MCF 10A (cell line): ENCODE measurements around the gene TMEM163. TPM values are rescaled to one million over a fixed set of nuclear protein-coding genes. Genes with fewer than 3 reads are reported as not detected.

Source experiments
- BruUV-seq: library from RNA; stranded (reverse); fragments of 400-500 nt; replicated peaks from 2 replicates; lab custom pipeline; 2021; lab: Mats Ljungman, UMichigan
- CTCF ChIA-PET: fragments of 300-600 bp; sonication (Branson Sonifier 250); formaldehyde crosslinking; extraction: SDS; loops from one replicate; lab custom pipeline; 2021; ENCODE audit warnings: antibody characterized with exemption, inconsistent platforms; lab: Yijun Ruan, JAX
- POLR2A ChIA-PET: fragments of 300-600, 350-650 bp; sonication (Branson Sonifier 250); formaldehyde crosslinking; extraction: SDS; loops from one replicate; lab custom pipeline; 2020; ENCODE audit warnings: antibody characterized with exemption, inconsistent platforms; lab: Yijun Ruan, JAX
- DNase-seq: peaks from one replicate; pipeline ENCODE4 v3.0.0-alpha.2; 2018; ENCODE audit not compliant: unreplicated experiment
- H3K27ac Mint-ChIP-seq: one replicate; pipeline ENCODE4 v1.8.0; 2022; ENCODE audit warnings: mild to moderate bottlenecking, low read depth, mixed read lengths; ENCODE audit not compliant: unreplicated experiment
- H3K27me3 Mint-ChIP-seq: one replicate; pipeline ENCODE4 v1.8.0; 2022; ENCODE audit warnings: mixed read lengths; ENCODE audit not compliant: insufficient read depth, unreplicated experiment
- H3K36me3 Mint-ChIP-seq: one replicate; pipeline ENCODE4 v1.8.0; 2022; ENCODE audit warnings: mild to moderate bottlenecking, moderate library complexity, mixed read lengths; ENCODE audit not compliant: insufficient read depth, unreplicated experiment
- H3K4me1 Mint-ChIP-seq: one replicate; pipeline ENCODE4 v1.8.0; 2022; ENCODE audit warnings: mixed read lengths; ENCODE audit not compliant: insufficient read depth, unreplicated experiment
- H3K4me3 Mint-ChIP-seq: one replicate; pipeline ENCODE4 v1.8.0; 2022; ENCODE audit warnings: mild to moderate bottlenecking, moderate library complexity, mixed read lengths; ENCODE audit not compliant: unreplicated experiment
- H3K9me3 Mint-ChIP-seq: one replicate; pipeline ENCODE4 v1.8.0; 2022; ENCODE audit warnings: mixed read lengths; ENCODE audit not compliant: unreplicated experiment
- CTCF ChIP-seq: fragments of 200-600 bp; IDR thresholded peaks from one replicate; pipeline ENCODE4 v1.8.0; 2022; ENCODE audit warnings: antibody characterized with exemption, mild to moderate bottlenecking; ENCODE audit not compliant: unreplicated experiment
- intact Hi-C: fragments of 100-400 bp; cut with micrococcal nuclease; formaldehyde crosslinking; loops from 2 replicates; pipeline ENCODE4 v1.14.1; 2022
- total RNA-seq: library from RNA; stranded (reverse); gene quantifications from 2 replicates; pipeline ENCODE4 v1.2.3, GENCODE V29; 2022

The TMEM163 gene
- total RNA-seq, 1 experiment from 2014 or later: not detected

DNA sequence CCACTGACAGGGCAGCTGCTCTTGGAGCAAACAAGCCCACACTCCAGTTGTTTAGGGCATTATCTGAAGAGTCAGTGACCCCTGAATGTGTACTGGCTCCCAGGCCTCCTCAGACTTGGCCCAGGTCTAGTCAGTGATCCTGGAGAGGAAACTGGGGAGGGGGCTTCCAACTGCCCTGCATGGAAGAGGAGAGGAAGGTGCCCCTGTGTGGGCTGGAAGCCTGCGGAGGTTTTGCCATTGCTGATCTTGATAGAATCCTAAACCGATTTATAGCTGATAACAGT, 267.5 kb downstream of the TMEM163 start:
- BruUV-seq: no TSS peak
- no peak overlapping the region for H3K4me3 Mint-ChIP-seq
- H3K27ac Mint-ChIP-seq: no peak overlapping the region
- TF ChIP-seq CTCF: no peak
- POLR2A ChIA-PET: interaction anchor here (1.3 kb wide), 1 partner anchor 63 kb away, joined by 3 read pairs; no protein-coding TSS in a partner anchor
- peaks cover 23% of the 10 kb centered on the region for H3K36me3 Mint-ChIP-seq
- CTCF ChIA-PET: interaction anchor here (0.5 to 6.4 kb wide), 86 partner anchors 9 to 1240 kb away, joined by 3 to 105 read pairs (median 5); no protein-coding TSS in a partner anchor
- no peaks in the 10 kb centered on the region for H3K27me3 Mint-ChIP-seq
- DNase-seq: no peak
- H3K9me3 Mint-ChIP-seq: no peaks in the 10 kb centered on the region
- intact Hi-C loops: loop anchor here (1.0 kb wide), 3 partner anchors 75 to 565 kb away; no protein-coding TSS in a partner anchor
- peaks cover 5% of the 10 kb centered on the region for H3K4me1 Mint-ChIP-seq

DNA sequence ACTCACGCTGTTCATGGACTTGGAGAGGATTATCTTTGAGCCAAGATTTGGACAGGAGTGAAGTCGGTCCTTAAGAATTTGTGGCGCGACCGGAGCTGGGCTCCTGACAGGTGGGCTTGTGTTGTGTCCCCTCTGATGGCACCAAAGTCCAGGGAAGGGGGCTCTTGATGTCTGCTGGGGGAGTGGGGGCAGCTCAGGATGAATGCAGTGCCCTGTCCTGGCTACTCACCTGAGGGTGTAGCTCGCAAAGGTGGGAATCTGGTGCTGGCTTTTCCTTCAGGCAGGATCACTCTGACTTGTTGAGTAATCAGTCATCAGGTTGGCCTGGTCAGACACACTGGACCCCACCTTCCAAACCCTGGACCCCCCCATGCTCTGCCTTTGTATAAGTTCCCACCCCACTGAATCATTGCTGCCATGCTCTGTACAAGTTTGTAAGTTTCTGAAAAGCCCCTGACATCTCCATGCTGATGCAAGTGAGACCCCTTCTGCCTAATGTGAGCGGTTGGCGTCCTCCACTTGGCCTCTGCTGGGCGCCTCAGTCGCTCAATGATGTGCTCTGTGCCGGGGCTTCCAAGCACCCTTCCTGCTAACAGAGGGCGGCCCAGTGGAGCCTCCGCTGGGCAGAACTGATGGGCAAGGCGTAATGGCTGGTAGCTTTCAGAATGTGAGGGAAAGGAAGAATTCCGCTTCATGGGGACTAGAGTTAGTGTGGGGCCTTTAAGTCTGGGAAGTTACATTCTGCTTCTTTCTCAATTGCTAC, 268.9 kb downstream of the TMEM163 start:
- peaks cover 27% of the 10 kb centered on the region for H3K36me3 Mint-ChIP-seq
- no peak for DNase-seq
- H3K9me3 Mint-ChIP-seq: no peaks in the 10 kb centered on the region
- peaks cover 5% of the 10 kb centered on the region for H3K4me1 Mint-ChIP-seq
- intact Hi-C loops: no loop called here
- H3K27ac Mint-ChIP-seq: peak overlapping the region; percentile 7
- TSS peak; percentile 9 for BruUV-seq
- H3K4me3 Mint-ChIP-seq: no peak overlapping the region
- ChIA-PET POLR2A (no interaction called here), CTCF (interaction anchor here (0.5 to 6.4 kb wide), 53 partner anchors 9 to 605 kb away, joined by 3 to 105 read pairs (median 7); no protein-coding TSS in a partner anchor)
- no peak for TF ChIP-seq CTCF
- H3K27me3 Mint-ChIP-seq: no peaks in the 10 kb centered on the region

DNA sequence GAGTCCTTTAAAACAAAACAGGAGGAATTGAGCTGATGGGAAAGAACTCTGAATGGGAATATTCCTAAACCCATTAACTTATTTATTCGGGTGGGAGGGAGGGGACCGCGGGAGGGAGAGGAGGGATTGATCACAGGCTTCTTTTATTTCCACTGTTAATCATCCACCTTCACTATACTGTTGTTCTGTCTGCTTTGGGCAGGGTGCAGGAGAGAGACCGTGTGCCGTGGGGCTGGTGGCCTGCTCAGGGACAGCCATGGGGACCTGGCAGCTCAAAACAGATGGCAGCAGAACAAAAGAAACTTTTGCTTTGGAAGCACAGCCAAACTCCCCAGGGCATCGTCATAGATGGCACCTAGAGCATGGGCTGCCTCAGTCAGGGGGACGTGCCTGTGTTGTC, 269.6 kb downstream of the TMEM163 start:
- ChIA-PET POLR2A (no interaction called here), CTCF (interaction anchor here (0.6 to 6.4 kb wide), 10 partner anchors 8 to 565 kb away, joined by 3 to 105 read pairs (median 22); no protein-coding TSS in a partner anchor)
- H3K4me1 Mint-ChIP-seq: peaks cover 5% of the 10 kb centered on the region
- H3K27me3 Mint-ChIP-seq: no peaks in the 10 kb centered on the region
- no peak for DNase-seq
- H3K27ac Mint-ChIP-seq: peak overlapping the region; percentile 7
- no peak overlapping the region for H3K4me3 Mint-ChIP-seq
- no peak for TF ChIP-seq CTCF
- peaks cover 27% of the 10 kb centered on the region for H3K36me3 Mint-ChIP-seq
- BruUV-seq: no TSS peak
- no peaks in the 10 kb centered on the region for H3K9me3 Mint-ChIP-seq
- intact Hi-C loops: no loop called here

DNA sequence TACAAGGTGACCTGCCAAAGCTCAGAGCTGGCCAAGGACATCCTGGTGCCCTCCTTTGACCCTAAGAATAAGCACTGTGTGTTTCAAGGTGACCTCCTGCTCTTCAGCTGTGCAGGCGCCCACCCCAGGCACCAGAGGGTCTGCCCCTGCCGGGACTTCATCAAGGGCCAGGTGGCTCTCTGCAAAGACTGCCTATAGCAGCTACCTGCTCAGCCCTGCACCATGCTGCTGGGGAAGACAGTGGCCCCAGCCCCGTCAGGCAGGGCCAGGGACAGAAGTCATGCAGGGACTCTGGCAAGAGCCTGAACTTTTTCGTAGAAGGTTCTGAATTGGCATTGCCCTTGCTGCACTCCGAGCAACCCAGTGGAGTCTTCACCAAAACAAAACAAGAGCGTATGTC, 270.1 kb downstream of the TMEM163 start:
- H3K27me3 Mint-ChIP-seq: no peaks in the 10 kb centered on the region
- H3K4me1 Mint-ChIP-seq: peaks cover 5% of the 10 kb centered on the region
- no TSS peak for BruUV-seq
- H3K36me3 Mint-ChIP-seq: peaks cover 25% of the 10 kb centered on the region
- no peaks in the 10 kb centered on the region for H3K9me3 Mint-ChIP-seq
- H3K4me3 Mint-ChIP-seq: no peak overlapping the region
- ChIA-PET POLR2A (interaction anchor here (0.6 kb wide), 1 partner anchor 98 kb away, joined by 3 read pairs; no protein-coding TSS in a partner anchor), CTCF (interaction anchor here (0.7 to 6.4 kb wide), 7 partner anchors 7 to 565 kb away, joined by 3 to 105 read pairs (median 6); no protein-coding TSS in a partner anchor)
- intact Hi-C loops: no loop called here
- H3K27ac Mint-ChIP-seq: no peak overlapping the region
- TF ChIP-seq CTCF: no peak
- no peak for DNase-seq
